Measurements from ENCODE around the gene BOLL. TPM values are rescaled to one million over a fixed set of nuclear protein-coding genes. Genes with fewer than 3 reads are reported as not detected.
A peak's percentile ranks its signal among the peaks of the same experiment; 100 is the strongest.
"Not testable (repeated sequence)": the region's sequence is repeated elsewhere in the genome, so short reads cannot be mapped to it uniquely, and the experiment has no call there.

BOLL gene
- total RNA-seq, 2 experiments from 2014 or later, result not detected

DNA sequence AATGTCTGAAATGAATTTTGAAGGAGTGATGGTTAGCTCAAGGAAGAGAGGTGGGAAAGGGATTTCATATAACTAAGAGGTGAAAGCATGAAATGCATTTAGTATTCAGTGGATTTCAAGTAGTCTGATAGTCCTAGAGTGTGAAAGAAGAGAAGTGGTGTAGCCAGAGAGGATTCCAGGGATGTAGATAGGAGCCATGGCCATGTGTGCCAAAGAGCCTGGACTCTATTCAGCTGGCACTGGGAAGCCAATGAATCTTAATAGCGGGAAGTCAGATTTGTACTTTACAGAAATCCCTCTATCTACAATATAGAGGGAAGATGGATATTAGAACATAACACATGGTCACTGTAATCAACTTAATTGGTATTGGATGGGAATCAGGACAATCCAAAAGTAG is 8.3 kb upstream of the BOLL start:
- peaks cover 3% of the 10 kb centered on the region for H3K9me3 Mint-ChIP-seq (ENCODE audit: low read depth)
- no peaks in the 10 kb centered on the region for H3K36me3 Mint-ChIP-seq (ENCODE audit: low read depth)
- intact Hi-C loops (cut with DNase I, micrococcal nuclease), result no loop called here
- ATAC-seq (no peak), DNase-seq (no peak)
- H3K4me3 Mint-ChIP-seq, result no peak overlapping the region
- H3K27me3 Mint-ChIP-seq, result peaks cover 17% of the 10 kb centered on the region
- CTCF ChIA-PET, result interaction anchor here (0.6 to 1.0 kb wide), 2 partner anchors 15 to 164 kb away, joined by 3 to 5 read pairs; no protein-coding TSS in a partner anchor
- no peak overlapping the region for H3K27ac Mint-ChIP-seq
- H3K4me1 Mint-ChIP-seq, result peaks cover 9% of the 10 kb centered on the region
- POLR2A ChIA-PET, result no interaction called here

DNA sequence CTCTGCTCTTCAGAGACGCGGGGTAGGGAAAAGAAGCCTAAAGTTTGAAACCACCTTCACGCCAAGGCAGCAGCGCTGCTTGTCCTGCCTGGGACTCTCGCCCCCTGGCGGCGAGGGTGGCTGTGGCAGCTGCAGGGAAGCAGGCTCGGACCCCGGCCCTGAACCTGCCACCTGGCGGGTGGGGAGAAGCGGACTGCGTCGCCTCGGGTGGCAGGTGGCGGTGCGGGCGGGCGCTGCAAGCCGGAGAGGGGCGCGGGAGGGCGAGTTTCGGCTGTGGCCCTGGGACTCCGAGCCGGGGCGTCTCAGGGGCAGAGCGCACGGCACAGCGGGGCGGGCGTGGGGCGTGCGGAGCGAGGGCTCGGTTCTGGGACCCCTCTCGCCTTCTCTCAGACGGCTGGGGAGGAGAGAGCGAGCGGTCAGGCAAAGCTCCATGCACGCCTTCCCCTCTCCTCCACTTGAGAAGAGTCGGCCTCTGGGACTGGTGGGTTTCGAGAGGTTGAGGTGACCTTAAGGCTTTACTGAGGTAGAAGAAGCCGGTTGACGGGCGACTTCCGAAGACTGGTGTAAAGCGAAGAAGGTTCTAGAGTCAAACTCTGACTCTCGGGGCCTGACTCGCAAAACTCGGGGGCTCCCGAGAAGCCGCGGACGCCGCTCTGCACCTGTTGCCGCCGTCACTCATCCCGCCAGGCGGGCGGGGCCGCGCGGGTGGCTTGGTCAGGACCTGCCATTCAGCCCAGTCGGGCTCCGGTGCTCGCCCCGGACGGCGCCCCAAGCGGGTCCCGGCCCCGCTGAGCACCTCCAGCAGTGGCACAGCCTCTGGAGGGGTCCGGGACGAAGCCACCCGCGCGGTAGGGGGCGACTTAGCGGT is 1.1 kb upstream of the BOLL start:
- Mint-ChIP-seq H3K4me3 (peak overlapping the region; percentile 67), H3K36me3 (ENCODE audit: low read depth) (no peaks in the 10 kb centered on the region), H3K27ac (no peak overlapping the region), H3K9me3 (ENCODE audit: low read depth) (no peaks in the 10 kb centered on the region), H3K4me1 (peaks cover 2% of the 10 kb centered on the region), H3K27me3 (peaks cover 17% of the 10 kb centered on the region)
- ATAC-seq, result peak; percentile 82
- intact Hi-C loops (cut with DNase I, micrococcal nuclease), result loop anchor here in 1 of 2 experiments (2.0 to 10.0 kb wide), 2 partner anchors 79 to 771 kb away; no protein-coding TSS in a partner anchor
- POLR2A ChIA-PET, result no interaction called here
- peak; percentile 87 for DNase-seq
- CTCF ChIA-PET, result interaction anchor here (0.6 to 2.6 kb wide), 8 partner anchors 22 to 511 kb away, joined by 3 to 12 read pairs (median 3); partner anchors contain the start of gene MARS2

DNA sequence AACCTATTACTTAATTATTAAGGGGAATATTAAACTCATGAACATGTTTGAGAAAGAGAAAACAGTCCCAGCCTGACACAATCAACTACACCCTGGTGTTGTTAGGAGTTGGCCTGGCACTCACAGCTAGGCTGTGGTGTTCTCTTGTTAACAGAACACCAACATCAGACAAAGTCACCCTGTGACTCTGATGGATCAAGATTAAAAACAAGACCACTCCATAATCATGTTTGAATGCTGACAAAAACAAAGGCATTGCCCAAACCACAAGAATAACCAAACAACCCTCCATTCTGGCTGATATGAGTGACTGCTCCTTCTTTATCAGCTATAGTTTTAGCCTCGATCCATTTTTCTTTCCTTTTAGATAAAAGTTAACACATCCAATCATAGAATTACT is 3.0 kb downstream of the BOLL start:
- DNase-seq (no peak), ATAC-seq (no peak)
- ChIA-PET CTCF (interaction anchor here (1.5 to 2.1 kb wide), 2 partner anchors 70 to 77 kb away, joined by 3 to 5 read pairs; partner anchors contain the start of gene MARS2), POLR2A (interaction anchor here (0.6 kb wide), 1 partner anchor 261 kb away, joined by 3 read pairs; no protein-coding TSS in a partner anchor)
- Mint-ChIP-seq H3K9me3 (ENCODE audit: low read depth) (no peaks in the 10 kb centered on the region), H3K27ac (no peak overlapping the region), H3K4me3 (no peak overlapping the region), H3K4me1 (peaks cover 2% of the 10 kb centered on the region), H3K27me3 (peaks cover 10% of the 10 kb centered on the region), H3K36me3 (ENCODE audit: low read depth) (no peaks in the 10 kb centered on the region)
- intact Hi-C loops (cut with DNase I, micrococcal nuclease), result loop anchor here in 1 of 2 experiments (10.0 kb wide), 1 partner anchor 767 kb away; no protein-coding TSS in a partner anchor

DNA sequence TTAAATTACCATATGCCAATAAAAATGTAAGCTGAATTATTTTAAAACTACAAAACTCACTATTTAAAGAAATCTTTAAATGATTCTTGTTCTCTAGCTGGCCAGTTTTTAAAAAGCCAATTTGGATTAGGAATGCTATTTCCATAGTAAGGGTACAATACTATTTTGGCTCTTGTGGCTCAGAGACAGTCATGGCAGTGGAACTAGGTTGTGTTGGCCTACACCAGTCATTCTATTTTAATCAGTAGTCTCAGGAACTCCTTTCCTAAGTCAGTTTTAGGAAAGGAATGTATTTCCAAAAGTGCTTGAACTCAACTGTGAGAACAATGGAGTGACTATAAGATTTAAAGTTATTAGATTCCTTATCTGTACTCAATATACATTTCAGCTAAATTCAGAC is 5.9 kb downstream of the BOLL start:
- peaks cover 6% of the 10 kb centered on the region for H3K27me3 Mint-ChIP-seq
- DNase-seq (no peak), ATAC-seq (no peak)
- H3K27ac Mint-ChIP-seq, result no peak overlapping the region
- no peak overlapping the region for H3K4me3 Mint-ChIP-seq
- ChIA-PET POLR2A (no interaction called here), CTCF (interaction anchor here (0.9 to 2.9 kb wide), 12 partner anchors 11 to 1025 kb away, joined by 3 to 31 read pairs (median 5); partner anchors contain the start of gene PLCL1)
- no peaks in the 10 kb centered on the region for H3K36me3 Mint-ChIP-seq (ENCODE audit: low read depth)
- no peaks in the 10 kb centered on the region for H3K4me1 Mint-ChIP-seq
- intact Hi-C loops (cut with DNase I, micrococcal nuclease), result loop anchor here (5.0 to 10.0 kb wide), 5 partner anchors 284 to 1027 kb away; partner anchors contain the start of gene HSPD1 (in 1 of the 2)
- H3K9me3 Mint-ChIP-seq (ENCODE audit: low read depth), result no peaks in the 10 kb centered on the region

DNA sequence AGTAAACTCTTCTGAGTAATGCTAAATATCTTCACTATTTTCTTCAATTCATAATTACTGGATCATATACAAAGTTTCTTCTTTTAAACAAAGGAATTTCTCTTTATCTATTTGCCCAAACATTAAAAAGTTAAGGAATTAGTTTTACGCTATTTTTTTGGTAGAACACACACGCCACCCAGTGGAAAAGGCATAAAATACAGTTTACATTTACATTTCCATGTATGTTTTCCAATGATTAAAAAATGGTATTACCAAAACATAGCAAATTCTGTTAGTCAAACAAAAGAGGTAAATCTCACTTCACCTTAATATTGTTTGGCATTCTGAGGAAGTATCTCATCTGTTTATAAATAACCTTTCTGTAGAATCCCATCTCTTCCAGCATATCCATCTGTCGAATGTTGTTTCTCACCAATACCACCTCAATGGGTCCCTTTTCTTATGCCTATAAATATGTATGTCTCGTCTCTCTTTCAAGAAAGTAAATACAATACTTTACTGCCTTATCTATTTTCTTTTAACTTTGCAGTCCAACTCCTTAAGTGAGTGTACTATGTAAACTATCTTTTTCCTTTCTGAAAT is 7.2 kb downstream of the BOLL start:
- no peak overlapping the region for H3K4me3 Mint-ChIP-seq
- H3K27me3 Mint-ChIP-seq, result peaks cover 6% of the 10 kb centered on the region
- H3K9me3 Mint-ChIP-seq (ENCODE audit: low read depth), result no peaks in the 10 kb centered on the region
- H3K4me1 Mint-ChIP-seq, result no peaks in the 10 kb centered on the region
- intact Hi-C loops (cut with DNase I, micrococcal nuclease), result loop anchor here (1.0 to 10.0 kb wide), 7 partner anchors 71 to 1026 kb away; partner anchors contain the start of gene HSPD1 (in 1 of the 2)
- DNase-seq (peak; percentile 51), ATAC-seq (no peak)
- POLR2A ChIA-PET, result no interaction called here
- CTCF ChIA-PET, result interaction anchor here (1.1 to 2.9 kb wide), 4 partner anchors 15 to 1024 kb away, joined by 3 to 31 read pairs (median 4); no protein-coding TSS in a partner anchor
- H3K36me3 Mint-ChIP-seq (ENCODE audit: low read depth), result no peaks in the 10 kb centered on the region
- H3K27ac Mint-ChIP-seq, result no peak overlapping the region

DNA sequence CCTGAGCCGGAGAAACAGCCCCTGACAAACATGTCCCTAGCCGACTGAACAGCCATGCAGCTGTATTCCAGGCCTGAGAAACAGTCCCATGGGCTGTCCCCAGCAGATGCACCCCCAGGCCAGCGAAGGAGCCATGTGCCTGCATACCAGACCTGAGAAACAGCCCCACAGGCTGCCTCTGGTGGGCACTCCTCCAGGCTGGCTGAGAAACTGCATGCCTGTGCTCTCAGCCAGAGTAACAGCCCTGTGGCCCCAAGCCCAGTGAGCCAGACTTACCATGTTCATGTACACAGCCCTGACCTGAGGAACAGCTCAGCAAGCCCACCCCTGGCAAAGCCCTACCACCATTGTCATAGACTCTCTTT is 24.8 kb downstream of the BOLL start:
- intact Hi-C loops (cut with DNase I, micrococcal nuclease), result no loop called here
- H3K36me3 Mint-ChIP-seq (ENCODE audit: low read depth), result no peaks in the 10 kb centered on the region
- POLR2A ChIA-PET, result no interaction called here
- CTCF ChIA-PET, result no interaction called here
- no peak for DNase-seq
- no peak for ATAC-seq
- H3K27ac Mint-ChIP-seq, result no peak overlapping the region
- peaks cover 5% of the 10 kb centered on the region for H3K27me3 Mint-ChIP-seq
- H3K9me3 Mint-ChIP-seq (ENCODE audit: low read depth), result peaks cover 8% of the 10 kb centered on the region
- no peaks in the 10 kb centered on the region for H3K4me1 Mint-ChIP-seq
- no peak overlapping the region for H3K4me3 Mint-ChIP-seq

DNA sequence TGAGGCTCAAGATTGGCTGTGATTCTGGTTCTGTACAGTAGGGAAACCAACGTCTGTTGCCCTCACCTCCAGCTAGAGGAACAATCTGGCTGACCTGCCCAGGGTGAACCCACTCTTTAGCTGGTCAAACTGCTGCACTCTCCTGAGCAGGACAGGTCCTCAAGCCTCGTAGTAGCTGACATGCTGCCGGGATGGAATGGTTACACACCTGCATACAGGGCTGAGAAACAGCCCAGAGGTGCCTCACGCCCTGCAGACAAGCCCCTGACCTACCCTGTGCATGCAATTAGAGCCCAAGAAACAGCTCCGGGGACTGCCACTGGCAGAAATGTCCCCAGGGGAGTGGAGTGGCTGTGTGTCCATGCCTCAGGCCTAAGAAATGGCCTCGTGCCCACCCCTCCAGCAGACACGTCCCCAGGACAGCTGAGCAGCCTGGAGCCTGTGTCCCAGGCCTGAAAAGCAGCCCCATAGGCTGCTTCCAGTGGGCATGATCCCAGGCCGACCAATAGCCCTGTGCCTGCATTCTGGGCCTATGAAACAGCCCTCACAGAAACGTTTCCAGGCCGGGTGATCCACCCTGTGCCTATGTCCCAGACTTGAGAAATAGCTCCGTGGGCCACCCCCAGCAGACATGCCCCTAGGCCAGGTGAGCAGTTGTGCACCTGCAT is 25.4 kb downstream of the BOLL start:
- DNase-seq (no peak), ATAC-seq (no peak)
- H3K36me3 Mint-ChIP-seq (ENCODE audit: low read depth), result no peaks in the 10 kb centered on the region
- ChIA-PET POLR2A (no interaction called here), CTCF (no interaction called here)
- peaks cover 4% of the 10 kb centered on the region for H3K27me3 Mint-ChIP-seq
- H3K4me1 Mint-ChIP-seq, result no peaks in the 10 kb centered on the region
- H3K4me3 Mint-ChIP-seq, result no peak overlapping the region
- H3K27ac Mint-ChIP-seq, result no peak overlapping the region
- H3K9me3 Mint-ChIP-seq (ENCODE audit: low read depth), result peaks cover 8% of the 10 kb centered on the region
- intact Hi-C loops (cut with DNase I, micrococcal nuclease), result no loop called here

DNA sequence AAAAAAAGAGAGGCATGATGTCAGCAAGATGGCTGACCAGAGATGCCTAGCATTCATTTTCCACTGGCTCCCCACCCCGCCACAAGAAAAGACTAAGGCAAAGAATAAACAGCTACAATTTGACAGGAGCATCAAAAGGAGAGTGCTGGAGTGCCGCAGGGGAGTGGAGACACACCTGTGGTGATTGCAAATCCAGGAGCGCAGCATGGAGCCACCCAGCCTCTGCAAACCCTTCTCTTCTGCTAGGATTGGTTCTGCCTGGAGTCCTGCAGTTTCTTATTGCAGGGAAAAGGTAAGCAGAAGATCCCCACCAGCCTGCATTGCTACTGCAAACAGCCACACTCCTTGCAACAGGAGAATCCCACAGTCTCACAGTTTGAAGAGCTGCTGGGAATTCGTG is 26.1 kb downstream of the BOLL start:
- DNase-seq (no peak), ATAC-seq (no peak)
- no peaks in the 10 kb centered on the region for H3K36me3 Mint-ChIP-seq (ENCODE audit: low read depth)
- ChIA-PET CTCF (no interaction called here), POLR2A (no interaction called here)
- H3K4me3 Mint-ChIP-seq, result no peak overlapping the region
- H3K4me1 Mint-ChIP-seq, result no peaks in the 10 kb centered on the region
- peaks cover 4% of the 10 kb centered on the region for H3K27me3 Mint-ChIP-seq
- intact Hi-C loops (cut with DNase I, micrococcal nuclease), result no loop called here
- no peak overlapping the region for H3K27ac Mint-ChIP-seq
- H3K9me3 Mint-ChIP-seq (ENCODE audit: low read depth), result peaks cover 8% of the 10 kb centered on the region

DNA sequence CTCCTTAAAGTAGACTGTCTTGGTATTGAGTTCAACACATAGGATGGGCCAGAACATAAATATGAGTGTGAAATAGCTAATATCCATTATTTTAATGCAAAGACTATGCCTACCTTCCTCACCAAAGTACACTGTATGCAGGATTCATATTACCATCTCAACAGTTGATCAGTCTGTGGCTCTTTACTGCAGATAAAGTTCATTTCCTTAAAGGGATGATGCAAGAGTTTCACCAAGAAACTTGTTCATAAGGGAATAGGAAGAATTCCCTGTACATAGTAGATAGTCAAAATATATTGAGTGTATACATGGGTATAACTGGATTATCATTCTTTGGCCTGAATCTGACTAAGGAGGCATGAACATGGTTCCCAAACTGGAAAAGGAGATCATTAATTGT is 44.9 kb downstream of the BOLL start:
- no peak overlapping the region for H3K27ac Mint-ChIP-seq
- CTCF ChIA-PET, result no interaction called here

DNA sequence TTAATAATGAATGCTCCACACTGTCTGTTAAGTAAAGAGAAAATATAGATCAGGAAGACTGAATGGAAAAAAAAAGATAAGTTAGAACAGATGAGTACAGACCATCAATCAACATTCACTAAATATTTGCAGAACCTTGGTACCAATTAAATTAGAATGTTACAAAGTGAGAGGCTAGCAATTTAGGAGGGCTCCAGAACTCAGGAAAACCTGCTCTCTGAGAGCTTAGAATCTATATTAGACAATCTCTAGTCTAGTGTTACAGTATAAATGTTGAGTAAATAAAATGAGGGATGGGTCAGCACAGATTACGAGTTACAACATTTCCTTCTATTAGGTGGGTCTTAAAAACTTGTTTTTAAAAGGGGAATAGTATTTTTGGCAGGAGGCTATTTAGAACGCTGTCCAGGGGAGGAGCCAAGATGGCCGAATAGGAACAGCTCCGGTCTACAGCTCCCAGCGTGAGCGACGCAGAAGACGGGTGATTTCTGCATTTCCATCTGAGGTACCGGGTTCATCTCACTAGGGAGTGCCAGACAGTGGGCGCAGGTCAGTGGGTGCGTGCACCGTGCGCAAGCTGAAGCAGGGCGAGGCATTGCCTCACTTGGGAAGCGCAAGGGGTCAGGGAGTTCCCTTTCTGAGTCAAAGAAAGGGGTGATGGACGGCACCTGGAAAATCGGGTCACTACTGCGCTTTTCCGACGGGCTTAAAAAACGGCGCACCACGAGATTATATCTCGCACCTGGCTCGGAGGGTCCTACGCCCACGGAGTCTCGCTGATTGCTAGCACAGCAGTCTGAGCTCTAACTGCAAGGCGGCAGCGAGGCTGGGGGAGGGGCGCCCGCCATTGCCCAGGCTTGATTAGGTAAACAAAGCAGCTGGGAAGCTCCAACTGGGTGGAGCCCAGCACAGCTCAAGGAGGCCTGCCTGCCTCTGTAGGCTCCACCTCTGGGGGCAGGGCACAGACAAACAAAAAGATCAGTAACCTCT is 56.3 kb downstream of the BOLL start:
- intact Hi-C loops (cut with DNase I, micrococcal nuclease); DNase-seq; POLR2A ChIA-PET; H3K4me3 Mint-ChIP-seq; H3K4me1 Mint-ChIP-seq; H3K27me3 Mint-ChIP-seq; H3K9me3 Mint-ChIP-seq (ENCODE audit: low read depth); H3K36me3 Mint-ChIP-seq (ENCODE audit: low read depth); ATAC-seq; H3K27ac Mint-ChIP-seq: not testable (repeated sequence)
- CTCF ChIA-PET, result interaction anchor here (0.8 kb wide), 1 partner anchor 22 kb away, joined by 3 read pairs; no protein-coding TSS in a partner anchor

More for the DNA sequence above, 44.9 kb downstream of the BOLL start:
- ATAC-seq, result no peak
- H3K9me3 Mint-ChIP-seq (ENCODE audit: low read depth), result no peaks in the 10 kb centered on the region
- POLR2A ChIA-PET, result no interaction called here
- H3K27me3 Mint-ChIP-seq, result peaks cover 14% of the 10 kb centered on the region
- H3K4me3 Mint-ChIP-seq, result no peak overlapping the region
- H3K36me3 Mint-ChIP-seq (ENCODE audit: low read depth), result no peaks in the 10 kb centered on the region
- no peak for DNase-seq
- no peaks in the 10 kb centered on the region for H3K4me1 Mint-ChIP-seq
- intact Hi-C loops (cut with DNase I, micrococcal nuclease), result no loop called here

Measured in activated CD4-positive, alpha-beta T cell treated with anti-CD3 and anti-CD28 coated beads for 36 hours (primary cell).